Inferior parietal cortex (tissue), 1 donor: ENCODE data around the gene ORMDL2.
"Not testable (repeated sequence)": the region's sequence is repeated elsewhere in the genome, so short reads cannot be mapped to it uniquely, and the experiment has no call there.

ENCODE experiments used
- DNase-seq: peaks from one replicate; pipeline ENCODE4 v3.0.0-alpha.2; 2016; ENCODE audit errors: extremely low spot score

The ORMDL2 gene

DNA sequence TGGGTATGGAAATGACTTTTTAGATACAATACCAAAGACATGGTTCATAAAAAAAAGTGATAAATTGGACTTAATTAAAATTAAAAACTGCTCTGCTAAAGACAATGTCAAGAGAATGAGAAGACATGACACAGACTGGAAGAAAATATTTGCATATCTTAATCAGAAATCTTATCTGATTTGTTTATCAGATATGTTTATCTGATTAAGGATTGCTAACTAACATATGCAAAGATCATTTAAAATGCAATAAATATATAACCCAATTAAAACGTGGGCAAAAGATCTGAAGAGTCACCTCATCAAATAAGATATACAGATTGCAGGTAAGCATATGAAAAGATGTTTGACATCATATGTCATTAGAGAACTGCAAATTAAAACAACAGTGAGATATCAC lies 34.9 kb downstream of the ORMDL2 start:
- DNase-seq = no peak

DNA sequence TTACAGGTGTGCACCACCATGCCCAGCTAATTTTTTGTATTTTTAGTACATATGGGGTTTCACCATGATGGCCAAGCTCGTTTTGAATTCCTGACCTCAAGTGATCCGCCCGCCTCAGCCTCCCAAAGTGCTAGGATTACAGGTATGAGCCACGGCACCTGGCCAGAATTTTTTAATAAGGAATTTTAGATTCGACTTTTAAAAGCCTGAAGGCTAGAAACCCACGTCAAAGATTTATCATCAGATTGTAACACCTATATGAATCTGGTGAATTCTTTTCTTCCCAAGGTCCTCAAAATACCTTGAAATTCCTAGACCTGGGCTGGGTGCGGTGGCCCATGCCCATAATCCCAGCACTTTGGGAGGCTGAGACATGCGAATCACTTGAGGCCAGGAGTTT lies 43.6 kb downstream of the ORMDL2 start:
- no peak for DNase-seq

DNA sequence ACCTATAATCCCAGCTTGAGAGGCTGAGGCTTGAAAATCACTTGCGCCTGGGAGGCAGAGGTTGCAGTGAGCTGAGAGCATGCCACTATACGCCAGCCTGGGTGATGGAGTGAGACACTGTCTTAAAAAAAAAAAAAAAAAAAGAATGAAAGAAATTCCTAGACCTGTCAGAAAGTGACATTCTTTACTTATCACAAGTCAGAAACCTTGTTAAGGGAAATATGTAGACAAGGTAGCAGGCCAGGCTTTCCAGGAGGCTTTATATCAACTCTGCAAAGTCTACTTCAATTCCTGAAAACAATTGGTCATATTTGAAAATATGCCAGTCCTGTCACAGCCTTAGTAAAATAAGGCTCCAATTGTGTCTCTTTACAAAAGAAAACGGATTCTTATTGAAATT lies 44.0 kb downstream of the ORMDL2 start:
- no peak for DNase-seq

DNA sequence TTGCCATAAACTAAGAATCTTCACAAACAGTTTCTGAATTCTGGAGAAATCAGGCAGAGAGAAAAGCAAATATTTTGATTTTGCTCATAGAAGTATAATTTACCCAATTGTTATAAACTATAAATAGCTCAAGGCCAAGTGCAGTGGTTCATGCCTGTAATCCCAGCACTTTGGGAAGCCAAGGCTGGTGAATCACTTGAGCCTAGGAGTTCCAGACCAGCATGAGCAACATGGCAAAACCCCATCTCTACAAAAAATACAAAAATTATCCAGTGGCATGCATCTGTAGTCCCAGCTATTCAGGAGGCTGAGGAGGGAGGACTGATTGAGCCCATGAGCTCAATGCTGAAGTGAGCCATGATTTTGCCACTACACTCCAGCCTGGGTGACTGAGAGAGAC lies 44.4 kb downstream of the ORMDL2 start:
- DNase-seq = no peak

DNA sequence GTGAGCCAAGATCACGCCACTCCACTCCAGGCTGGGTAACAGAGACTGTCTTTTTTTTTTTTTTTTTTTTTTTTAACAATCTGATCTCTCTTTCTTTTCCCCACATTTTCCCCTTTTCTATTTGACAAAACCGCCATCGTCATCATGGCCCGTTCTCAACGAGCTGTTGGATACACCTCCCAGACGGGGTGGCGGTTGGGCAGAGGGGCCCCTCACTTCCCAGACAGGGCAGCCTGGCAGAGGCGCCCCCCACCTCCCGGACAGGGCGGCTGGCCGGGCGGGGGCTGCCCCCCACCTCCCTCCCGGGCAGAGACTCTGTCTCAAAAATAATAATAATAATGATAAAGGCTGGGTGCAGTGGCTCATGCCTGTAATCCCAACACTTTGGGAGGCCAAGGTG lies 45.1 kb downstream of the ORMDL2 start:
- not testable (repeated sequence) for DNase-seq

DNA sequence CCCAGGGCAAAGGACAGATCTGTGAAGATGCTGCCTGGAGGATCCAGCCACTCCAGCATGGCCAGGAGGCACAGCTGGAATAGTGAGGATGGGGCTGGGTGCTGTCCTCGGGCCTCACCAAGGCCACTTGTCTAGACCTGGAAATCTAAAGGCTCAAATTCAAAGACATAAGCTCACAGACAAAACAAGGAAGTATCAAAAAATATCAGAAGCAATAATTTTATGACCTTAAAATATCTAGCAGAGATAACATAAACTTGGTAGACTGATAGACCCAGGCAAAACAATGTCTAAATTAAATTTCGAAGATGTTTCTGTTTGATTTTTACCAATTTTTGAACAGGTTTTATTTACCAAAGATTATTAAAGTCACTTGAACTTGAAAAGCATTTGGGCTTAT lies 47.5 kb downstream of the ORMDL2 start:
- DNase-seq = no peak

DNA sequence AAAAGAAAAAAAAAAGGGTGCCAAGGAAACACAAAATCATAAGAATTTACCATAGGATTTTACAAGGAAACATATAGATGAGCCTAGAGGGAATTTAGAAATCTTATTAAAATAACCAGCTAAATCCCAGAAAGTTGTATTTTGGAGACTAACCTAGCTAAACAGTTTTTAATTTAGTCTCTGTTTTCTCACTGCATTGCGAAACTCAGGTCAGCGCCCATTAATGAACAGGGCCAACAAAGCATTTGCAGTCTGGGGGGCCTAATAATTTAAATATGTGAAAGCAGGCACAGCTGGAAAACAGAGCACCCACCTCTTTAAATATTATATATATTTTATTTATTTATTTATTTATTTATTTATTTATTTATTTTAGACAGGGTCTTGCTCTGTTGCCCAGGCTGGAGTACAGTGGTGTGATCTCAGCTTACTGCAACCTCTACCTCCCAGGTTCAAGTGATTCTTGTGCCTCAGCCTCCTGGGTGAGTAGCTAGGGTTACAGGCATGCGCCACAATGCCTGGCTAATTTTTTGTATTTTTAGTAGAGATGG lies 48.7 kb downstream of the ORMDL2 start:
- not testable (repeated sequence) for DNase-seq
